GM15510 (cell line): ENCODE measurements around the gene CNOT4.

Experiments
- POLR2A ChIP-seq: IDR thresholded peaks from 3 replicates; pipeline ENCODE4 v1.6.1; 2011; ENCODE audit warnings: borderline replicate concordance; ENCODE audit not compliant: insufficient read length; ENCODE audit errors: extremely low read depth

CNOT4 gene

GRCh38 chr7:135489791-135490190 lies 20.1 kb downstream of the CNOT4 start:
- TF ChIP-seq POLR2A, result no peak

DNA sequence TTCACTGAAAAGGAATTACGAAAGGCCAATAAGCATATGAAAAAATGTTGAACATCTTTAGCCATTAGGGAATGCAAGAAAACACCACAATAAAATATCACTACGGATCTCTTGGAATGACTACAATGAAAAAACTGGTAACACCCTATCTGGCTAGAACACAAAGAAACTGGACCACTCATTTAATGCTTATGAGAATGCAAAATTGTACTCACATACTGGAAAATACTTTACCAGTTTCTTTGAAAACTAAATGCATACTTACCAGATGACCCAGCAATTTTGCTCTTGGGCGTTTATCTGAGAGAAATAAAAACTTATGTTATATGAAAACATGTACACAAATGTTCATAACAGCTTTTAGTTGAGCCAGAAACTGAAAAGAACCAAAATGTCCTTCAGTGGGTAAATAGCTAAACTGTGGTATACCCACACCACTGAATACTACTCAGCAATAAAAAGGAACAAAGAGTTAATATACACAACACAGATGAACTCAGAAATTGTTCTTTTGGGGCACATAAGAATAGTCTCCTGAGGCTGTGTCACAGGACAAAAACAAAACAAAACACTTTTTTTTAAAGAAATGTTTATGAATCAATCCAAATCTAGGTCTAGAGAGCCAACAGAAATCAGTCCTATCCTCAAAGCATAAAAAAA lies 23.5 kb downstream of the CNOT4 start:
- TF ChIP-seq POLR2A, result no peak

DNA sequence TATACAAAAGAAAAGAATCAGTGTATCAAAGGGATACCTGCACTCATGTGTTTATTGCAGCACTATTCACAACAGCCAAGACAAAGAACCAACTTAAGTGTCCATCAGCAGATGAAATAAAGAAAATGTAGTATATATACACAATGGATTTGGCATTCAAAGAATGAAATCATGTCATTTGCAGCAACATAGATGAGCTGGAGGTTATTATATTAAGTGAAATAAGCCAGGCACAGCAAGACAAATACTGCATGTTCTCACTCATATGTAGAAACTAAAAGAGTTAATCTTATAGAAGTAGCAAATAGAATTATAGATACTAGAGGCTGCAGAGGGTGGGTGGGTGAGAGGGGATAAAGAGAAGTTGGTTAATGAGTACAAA lies 28.3 kb downstream of the CNOT4 start:
- no peak for TF ChIP-seq POLR2A

- no peak for TF ChIP-seq POLR2A
Measured at GRCh38 chr7:135480966-135481597, 28.8 kb downstream of the CNOT4 start.

GRCh38 chr7:135475521-135475920 lies 34.4 kb downstream of the CNOT4 start:
- TF ChIP-seq POLR2A, result no peak

- no peak for TF ChIP-seq POLR2A
Measured at GRCh38 chr7:135467207-135467711, 42.6 kb downstream of the CNOT4 start.

DNA sequence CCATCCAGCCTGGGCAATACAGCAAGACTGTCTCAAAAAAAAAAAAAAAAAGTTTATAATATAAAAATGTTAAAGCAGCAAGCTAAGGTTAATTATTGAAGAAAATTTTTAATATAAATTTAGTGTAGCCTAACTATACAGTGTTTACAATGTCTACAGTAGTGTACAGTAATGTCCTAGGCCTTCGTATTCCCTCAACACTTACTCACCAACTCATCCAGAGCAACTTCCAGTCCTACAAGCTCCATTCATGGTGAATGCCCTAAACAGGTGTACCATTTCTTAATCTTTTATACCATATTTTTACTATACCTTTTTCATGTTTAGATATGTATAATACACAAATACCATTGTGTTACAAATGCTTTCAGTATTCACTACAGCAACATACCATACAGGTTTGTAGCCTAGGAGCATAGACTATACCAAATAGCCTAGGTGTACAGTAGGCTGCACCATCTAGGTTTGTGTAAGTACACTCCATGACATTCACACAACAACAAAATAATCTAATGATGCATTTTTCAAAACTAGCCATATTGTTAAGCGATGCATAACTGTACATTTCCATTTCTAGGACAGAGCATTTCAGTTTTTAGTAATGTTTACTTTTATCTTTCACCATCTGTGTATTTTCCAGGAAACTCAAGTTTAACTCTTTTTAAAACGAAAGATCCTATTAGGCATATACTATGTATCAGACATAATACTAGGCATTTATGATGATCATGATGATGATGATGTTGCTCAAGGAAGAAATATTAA lies 43.3 kb downstream of the CNOT4 start:
- TF ChIP-seq POLR2A, result no peak

DNA sequence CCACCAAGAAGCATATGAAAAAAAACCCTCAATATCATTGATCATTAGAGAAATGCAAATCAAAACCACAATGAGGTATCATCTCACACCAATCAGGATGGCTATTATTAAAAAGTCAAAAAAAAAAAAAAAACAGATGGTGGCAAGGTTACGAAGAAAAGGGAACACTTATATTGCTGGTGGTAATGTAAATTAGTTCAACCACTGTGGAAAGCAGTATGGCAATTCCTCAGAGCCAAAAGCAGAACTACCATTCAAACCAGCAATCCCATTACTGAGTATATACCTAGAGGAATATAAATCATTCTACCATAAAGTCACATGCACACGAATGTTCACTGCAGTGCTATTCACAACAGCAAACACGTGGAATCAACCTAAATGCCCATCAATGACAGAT lies 46.0 kb downstream of the CNOT4 start:
- TF ChIP-seq POLR2A, result no peak

- TF ChIP-seq POLR2A, result no peak
Measured at GRCh38 chr7:135459951-135460567, 49.8 kb downstream of the CNOT4 start.

DNA sequence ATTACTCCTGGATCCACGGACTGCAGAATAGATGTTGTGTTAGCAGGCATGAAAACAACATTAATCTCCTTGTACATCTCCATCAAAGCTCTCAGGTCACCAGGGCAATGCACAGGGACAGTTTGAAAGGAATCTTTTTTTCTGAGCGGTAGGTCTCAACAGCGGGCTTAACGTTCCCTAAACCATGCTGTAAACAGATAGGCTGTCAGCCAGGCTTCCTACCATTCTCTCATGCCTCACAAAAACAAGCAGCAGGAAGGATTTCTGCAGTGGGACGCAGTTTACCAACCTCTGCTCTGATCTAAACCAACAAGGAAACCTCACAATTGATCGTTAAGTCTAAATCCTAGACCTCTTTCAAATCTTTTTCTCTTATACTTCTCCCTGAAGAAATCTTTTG lies 50.8 kb downstream of the CNOT4 start:
- TF ChIP-seq POLR2A, result no peak

DNA sequence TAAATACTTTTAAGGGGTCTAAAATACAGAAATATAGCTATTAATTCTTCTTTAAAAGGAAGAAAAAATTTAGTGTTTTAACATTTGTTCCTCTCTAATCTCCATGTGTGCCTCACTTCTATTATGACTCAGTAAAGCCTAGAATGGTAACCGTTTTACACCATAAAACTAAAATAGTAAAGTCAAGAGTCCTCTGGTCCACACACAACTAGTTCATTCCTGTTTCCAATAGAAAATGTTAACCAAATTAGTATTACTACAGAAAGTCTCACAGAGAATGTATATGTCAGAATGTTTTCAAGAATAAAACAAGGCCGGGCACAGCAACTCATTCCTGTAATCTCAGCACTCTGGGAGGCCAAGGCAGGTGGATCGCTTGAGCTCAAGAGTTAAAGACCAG lies 55.8 kb downstream of the CNOT4 start:
- TF ChIP-seq POLR2A, result no peak

GRCh38 chr7:135449436-135449835 lies 60.5 kb downstream of the CNOT4 start:
- no peak for TF ChIP-seq POLR2A

DNA sequence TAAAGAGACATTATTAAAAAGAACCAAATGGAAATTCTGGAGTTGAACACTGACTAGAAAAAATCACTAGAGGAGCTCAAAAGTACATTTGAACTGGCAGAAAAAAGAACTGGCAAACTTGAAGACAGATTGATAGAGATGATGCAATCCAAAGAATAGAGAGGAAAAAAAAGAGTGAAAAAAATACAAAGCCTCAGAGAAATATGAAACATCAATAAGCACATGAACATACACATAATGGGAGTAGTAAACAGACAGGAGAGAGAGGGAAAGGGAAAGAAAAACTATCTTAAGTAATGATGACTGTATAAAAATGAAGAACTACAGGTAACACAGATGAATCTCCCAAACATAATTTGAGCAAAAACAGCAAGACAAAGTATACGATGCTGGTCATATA lies 61.1 kb downstream of the CNOT4 start:
- no peak for TF ChIP-seq POLR2A

- TF ChIP-seq POLR2A, result no peak
Measured at GRCh38 chr7:135447748-135448147, 62.2 kb downstream of the CNOT4 start.

DNA sequence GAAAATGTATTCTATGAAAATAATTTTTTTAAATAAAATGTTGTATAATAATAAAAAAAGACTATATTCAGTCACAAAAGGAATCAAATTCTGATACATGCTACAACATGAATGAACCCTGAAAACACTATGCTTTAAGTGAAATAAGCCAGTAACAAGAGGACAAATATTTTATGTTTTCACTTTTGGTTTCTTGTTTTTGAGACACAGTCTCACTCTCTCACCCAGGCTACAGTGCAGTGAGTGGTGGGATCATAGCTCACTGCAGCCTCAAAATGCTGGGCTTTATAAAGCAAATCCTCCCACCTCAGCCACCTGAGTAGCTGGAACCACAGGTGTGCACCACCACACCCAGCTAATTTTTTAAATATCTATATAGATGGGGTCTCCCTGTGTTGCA lies 64.2 kb downstream of the CNOT4 start:
- no peak for TF ChIP-seq POLR2A
